ENCODE results near the gene PTX4. TPM values are rescaled to one million over a fixed set of nuclear protein-coding genes. Genes with fewer than 3 reads are reported as not detected.

The PTX4 gene
- total RNA-seq, 1 donor from 2014 or later, result not detected

- Mint-ChIP-seq H3K9me3 (ENCODE audit: low read depth) (peaks cover 6% of the 10 kb centered on the region), H3K4me1 (ENCODE audit: low read depth) (peaks cover 2% of the 10 kb centered on the region), H3K36me3 (ENCODE audit: low read depth) (peaks cover 17% of the 10 kb centered on the region), H3K27ac (ENCODE audit: unreplicated experiment) (no peak overlapping the region), H3K27me3 (ENCODE audit: low read depth) (no peaks in the 10 kb centered on the region), H3K4me3 (ENCODE audit: unreplicated experiment) (no peak overlapping the region)
- no peak for DNase-seq (ENCODE audit: low spot score)
- no peak for TF ChIP-seq CTCF (IDR thresholded peaks at IDR 0.05)
Observed at GRCh38 chr16:1510941-1511351, 22.2 kb upstream of the PTX4 start.

- H3K4me1 Mint-ChIP-seq (ENCODE audit: low read depth), result peaks cover 2% of the 10 kb centered on the region
- no peak overlapping the region for H3K4me3 Mint-ChIP-seq (ENCODE audit: unreplicated experiment)
- TF ChIP-seq CTCF (IDR thresholded peaks at IDR 0.05), result no peak
- H3K27ac Mint-ChIP-seq (ENCODE audit: unreplicated experiment), result no peak overlapping the region
- H3K27me3 Mint-ChIP-seq (ENCODE audit: low read depth), result no peaks in the 10 kb centered on the region
- H3K36me3 Mint-ChIP-seq (ENCODE audit: low read depth), result peaks cover 17% of the 10 kb centered on the region
- H3K9me3 Mint-ChIP-seq (ENCODE audit: low read depth), result peaks cover 6% of the 10 kb centered on the region
- no peak for DNase-seq (ENCODE audit: low spot score)
Observed at GRCh38 chr16:1510272-1510671, 21.5 kb upstream of the PTX4 start.

- Mint-ChIP-seq H3K27ac (ENCODE audit: unreplicated experiment) (no peak overlapping the region), H3K27me3 (ENCODE audit: low read depth) (no peaks in the 10 kb centered on the region), H3K4me3 (ENCODE audit: unreplicated experiment) (no peak overlapping the region), H3K9me3 (ENCODE audit: low read depth) (peaks cover 1% of the 10 kb centered on the region), H3K4me1 (ENCODE audit: low read depth) (peaks cover 2% of the 10 kb centered on the region), H3K36me3 (ENCODE audit: low read depth) (peaks cover 14% of the 10 kb centered on the region)
- no peak for DNase-seq (ENCODE audit: low spot score)
- TF ChIP-seq CTCF (IDR thresholded peaks at IDR 0.05), result no peak
Observed at GRCh38 chr16:1509307-1510221, 20.8 kb upstream of the PTX4 start.

GRCh38 chr16:1508494-1509187, 19.9 kb upstream of the PTX4 start:
- H3K36me3 Mint-ChIP-seq (ENCODE audit: low read depth), result peaks cover 11% of the 10 kb centered on the region
- H3K27me3 Mint-ChIP-seq (ENCODE audit: low read depth), result no peaks in the 10 kb centered on the region
- TF ChIP-seq CTCF (IDR thresholded peaks at IDR 0.05), result no peak
- H3K4me3 Mint-ChIP-seq (ENCODE audit: unreplicated experiment), result no peak overlapping the region
- no peak overlapping the region for H3K27ac Mint-ChIP-seq (ENCODE audit: unreplicated experiment)
- DNase-seq (ENCODE audit: low spot score), result no peak
- H3K4me1 Mint-ChIP-seq (ENCODE audit: low read depth), result peaks cover 2% of the 10 kb centered on the region
- no peaks in the 10 kb centered on the region for H3K9me3 Mint-ChIP-seq (ENCODE audit: low read depth)

- Mint-ChIP-seq H3K36me3 (ENCODE audit: low read depth) (peaks cover 10% of the 10 kb centered on the region), H3K4me1 (ENCODE audit: low read depth) (peaks cover 2% of the 10 kb centered on the region)
Observed at GRCh38 chr16:1506494-1507213, 17.9 kb upstream of the PTX4 start.

More at GRCh38 chr16:1506494-1507213, 17.9 kb upstream of the PTX4 start:
- TF ChIP-seq CTCF (IDR thresholded peaks at IDR 0.05), result no peak
- no peaks in the 10 kb centered on the region for H3K9me3 Mint-ChIP-seq (ENCODE audit: low read depth)
- DNase-seq (ENCODE audit: low spot score), result no peak
- no peak overlapping the region for H3K27ac Mint-ChIP-seq (ENCODE audit: unreplicated experiment)
- no peaks in the 10 kb centered on the region for H3K27me3 Mint-ChIP-seq (ENCODE audit: low read depth)
- H3K4me3 Mint-ChIP-seq (ENCODE audit: unreplicated experiment), result no peak overlapping the region

Data from chondrocyte (in vitro differentiated cells).